H1 (cell line): Measurements from ENCODE around the gene RHOBTB3. TPM values are rescaled to one million over a fixed set of nuclear protein-coding genes. Genes with fewer than 3 reads are reported as not detected.

Experiments
- CBX8 ChIP-seq: fragments of 300-800, 300-1000 bp; sonication (generic); IDR thresholded peaks from 2 replicates; pipeline ENCODE4 v1.7.1; 2016; ENCODE audit warnings: low read depth, low read length, borderline replicate concordance
- EGR1 ChIP-seq: IDR thresholded peaks from 2 replicates; pipeline ENCODE4 v1.6.1; 2011; ENCODE audit warnings: low read depth, low read length, borderline replicate concordance
- HDAC2 ChIP-seq, 2 experiments: fragments of 300-600 bp in 1 of 2; sonication (generic) in 1 of 2; IDR thresholded peaks; 2 replicates each; pipeline ENCODE4 v1.6.1; 2011 to 2012; ENCODE audit warnings: low read depth in 2 of 2, low read length in 2 of 2, mild to moderate bottlenecking in 2 of 2, moderate library complexity in 2 of 2, borderline replicate concordance in 1 of 2, inconsistent platforms in 1 of 2
- HDAC6 ChIP-seq: IDR thresholded peaks from one replicate; pipeline ENCODE4 v1.7.1; 2012; ENCODE audit warnings: low read depth, mild to moderate bottlenecking, inconsistent platforms, low read length, moderate library complexity
- KDM4A ChIP-seq: IDR thresholded peaks from one replicate; pipeline ENCODE4 v1.7.1; 2012; ENCODE audit warnings: low read depth, mild to moderate bottlenecking, moderate library complexity, low read length, inconsistent platforms; ENCODE audit not compliant: severe bottlenecking
- SAP30 ChIP-seq: fragments of 300-600 bp; sonication (generic); IDR thresholded peaks from 2 replicates; pipeline ENCODE4 v1.7.1; 2012; ENCODE audit warnings: low read length, moderate library complexity, mild to moderate bottlenecking, inconsistent platforms; ENCODE audit not compliant: insufficient read depth, insufficient replicate concordance
- SP4 ChIP-seq: IDR thresholded peaks from 2 replicates; pipeline ENCODE4 v1.6.1; 2012; ENCODE audit warnings: low read length, inconsistent platforms
- polyA plus RNA-seq, 7 experiments: library from polyadenylated mRNA; depleted of rRNA in 3 of 7; stranded (reverse) in 5 of 7; unstranded in 2 of 7; fragments of >200 nt in 5 of 7; fragments of 200-250 nt in 2 of 7; gene quantifications; 1 replicate in 5 of 7; 2 replicates in 1 of 7; 4 replicates in 1 of 7; pipeline versions ENCODE4 v1.2.1 to v1.2.3, GENCODE V29; 2011 to 2013; ENCODE audit warnings: missing spikeins in 2 of 7, mixed read lengths in 2 of 7
- total RNA-seq: library from RNA; stranded (reverse); fragmentation: NEBNext Ultra II Directional; extraction: Animal tissue kit (Norgen Biotek cat#: 25700); gene quantifications from 2 replicates; pipeline ENCODE4 v1.2.1, GENCODE V29; 2021

Gene RHOBTB3
- total and polyA plus RNA-seq, 2 of the 8 experiments (the other 6 are each of a cell fraction or from before 2014, with no cell fraction given): 8.2 to 17.5 TPM

DNA sequence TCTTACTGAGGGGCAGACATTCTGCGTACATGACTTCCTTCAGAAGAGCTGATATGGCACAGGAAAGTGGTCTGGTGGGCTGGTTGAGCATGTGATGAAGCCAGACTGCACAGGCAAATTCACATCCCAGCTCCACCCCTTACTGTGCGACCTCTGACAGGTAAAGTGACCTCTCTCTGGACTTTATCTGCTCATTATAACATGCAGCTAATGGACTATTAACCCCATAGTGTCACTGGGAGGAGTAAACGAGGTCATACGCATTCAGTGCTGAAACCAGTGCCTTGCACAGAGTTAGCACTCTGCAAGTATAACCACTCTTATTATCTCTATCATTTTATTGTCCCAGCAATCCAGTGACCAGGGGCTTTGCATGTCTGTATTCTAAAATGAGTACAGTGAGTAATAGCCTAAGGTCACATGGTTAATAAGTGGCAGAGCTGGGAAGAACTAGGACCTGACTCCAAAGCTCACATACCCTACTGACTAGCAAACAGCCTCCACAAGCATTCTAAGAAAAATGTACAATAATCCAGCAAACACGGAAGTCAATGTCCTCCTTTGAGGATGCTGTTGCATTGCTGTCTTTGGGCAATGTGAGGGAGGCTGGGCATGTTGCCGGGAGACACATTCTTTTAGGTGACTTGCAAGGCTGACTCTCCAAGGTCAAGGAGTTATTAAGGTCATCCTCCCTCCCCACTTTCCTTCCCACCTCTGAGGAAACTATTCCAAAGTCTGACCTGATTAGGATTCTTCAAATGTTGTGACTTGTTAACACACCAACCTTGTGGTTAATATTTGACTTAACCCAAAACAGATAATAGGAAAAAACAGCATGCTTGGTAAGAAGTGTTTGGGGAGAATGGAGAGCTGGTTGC, 72.4 kb downstream of the RHOBTB3 start (continued):
- no peak for TF ChIP-seq KDM4A
- no peak for TF ChIP-seq HDAC2 (IDR thresholded peaks at IDR 0.05; ENCODE audit: borderline replicate concordance in 1 of 2, low read depth in 2 of 2, low read length in 2 of 2)
- TF ChIP-seq EGR1: no peak
- no peak for TF ChIP-seq CBX8
- no peak for TF ChIP-seq HDAC6
- no peak for TF ChIP-seq SP4
- no peak for TF ChIP-seq SAP30
